GM23338 (cell line): ENCODE measurements around the gene ZNRD2. TPM values are rescaled to one million over a fixed set of nuclear protein-coding genes. Genes with fewer than 3 reads are reported as not detected.
A peak's percentile ranks its signal among the peaks of the same experiment; 100 is the strongest.

ENCODE experiments used
- ATAC-seq: fragments of 200-7000 bp; cut with Tn5 transposase; 3 replicates; pipeline ENCODE4 v1.9.1; 2020
- DNase-seq: peaks from one replicate; pipeline ENCODE4 v3.0.0-alpha.2; 2015; ENCODE audit warnings: low spot score
- H2AFZ ChIP-seq: fragments of 200-600 bp; sonication (generic); 2 replicates; pipeline ENCODE4 v1.8.0; 2016; ENCODE audit warnings: antibody characterized with exemption, mild to moderate bottlenecking, moderate library complexity
- H3F3A ChIP-seq: fragments of 200-600 bp; sonication (generic); replicated peaks from 2 replicates; pipeline ENCODE4 v1.8.0; 2017; ENCODE audit warnings: antibody characterized with exemption, mixed run types, low read depth
- H3K27ac ChIP-seq: fragments of 200-600 bp; sonication (generic); 2 replicates; pipeline ENCODE4 v1.6.1; 2016; ENCODE audit warnings: low read depth
- H3K27me3 ChIP-seq: fragments of 200-600 bp; sonication (generic); 2 replicates; pipeline ENCODE4 v1.8.0; 2016; ENCODE audit warnings: mild to moderate bottlenecking, mixed run types, moderate library complexity; ENCODE audit not compliant: insufficient read depth
- H3K36me3 ChIP-seq: fragments of 200-600 bp; sonication (generic); 2 replicates; pipeline ENCODE4 v1.8.0; 2016; ENCODE audit warnings: mild to moderate bottlenecking; ENCODE audit not compliant: insufficient read depth
- H3K4me1 ChIP-seq: fragments of 200-600 bp; sonication (generic); 2 replicates; pipeline ENCODE4 v1.8.0; 2016; ENCODE audit warnings: mild to moderate bottlenecking, moderate library complexity; ENCODE audit not compliant: insufficient read depth
- H3K4me2 ChIP-seq: fragments of 200-600 bp; sonication (generic); 2 replicates; pipeline ENCODE4 v1.7.1; 2017; ENCODE audit warnings: mixed run types
- H3K4me3 ChIP-seq: fragments of 200-600 bp; sonication (generic); 2 replicates; pipeline ENCODE4 v1.6.1; 2016; ENCODE audit warnings: mixed run types
- H3K79me2 ChIP-seq: fragments of 200-600 bp; sonication (generic); replicated peaks from 2 replicates; pipeline ENCODE4 v1.8.0; 2017; ENCODE audit warnings: mild to moderate bottlenecking; ENCODE audit not compliant: insufficient read depth
- H3K9me2 ChIP-seq: fragments of 200-600 bp; sonication (generic); 2 replicates; pipeline ENCODE4 v1.8.0; 2017; ENCODE audit not compliant: insufficient read depth
- H4K20me1 ChIP-seq: fragments of 200-600 bp; sonication (generic); replicated peaks from 2 replicates; pipeline ENCODE4 v1.8.0; 2017; ENCODE audit warnings: mild to moderate bottlenecking; ENCODE audit not compliant: insufficient read depth
- H3K27ac Mint-ChIP-seq: 2 replicates; pipeline ENCODE4 v1.8.0; 2020; ENCODE audit warnings: inconsistent platforms, mild to moderate bottlenecking, moderate library complexity, mixed read lengths
- H3K27me3 Mint-ChIP-seq: 3 replicates; pipeline ENCODE4 v1.8.0; 2022; ENCODE audit warnings: low read depth, mild to moderate bottlenecking, moderate library complexity, mixed read lengths, inconsistent platforms; ENCODE audit not compliant: insufficient read depth, poor library complexity
- H3K36me3 Mint-ChIP-seq: 3 replicates; pipeline ENCODE4 v1.8.0; 2021; ENCODE audit warnings: low read depth, mild to moderate bottlenecking, inconsistent platforms, moderate library complexity, mixed read lengths
- H3K4me1 Mint-ChIP-seq: 3 replicates; pipeline ENCODE4 v1.8.0; 2020; ENCODE audit warnings: mild to moderate bottlenecking, inconsistent platforms, mixed read lengths
- H3K4me3 Mint-ChIP-seq: 3 replicates; pipeline ENCODE4 v1.8.0; 2021; ENCODE audit warnings: moderate library complexity, mild to moderate bottlenecking, inconsistent platforms, mixed read lengths
- H3K9me3 Mint-ChIP-seq: 3 replicates; pipeline ENCODE4 v1.8.0; 2020; ENCODE audit warnings: moderate library complexity, mild to moderate bottlenecking, inconsistent platforms, mixed read lengths
- CREB1 ChIP-seq: fragments of 250-450 bp; sonication (Bioruptor Pico); IDR thresholded peaks from 2 replicates; pipeline ENCODE4 v1.5.0; 2020; ENCODE audit warnings: low read depth, mild to moderate bottlenecking, moderate library complexity
- EZH2 ChIP-seq: fragments of 200-600 bp; sonication (generic); IDR thresholded peaks from one replicate; pipeline ENCODE4 v1.8.0; 2017; ENCODE audit warnings: antibody characterized with exemption, mild to moderate bottlenecking, low read depth; ENCODE audit not compliant: unreplicated experiment
- EZH2phosphoT487 ChIP-seq: fragments of 200-600 bp; sonication (generic); IDR thresholded peaks from one replicate; pipeline ENCODE4 v1.8.1; 2018; ENCODE audit warnings: antibody characterized with exemption; ENCODE audit not compliant: unreplicated experiment
- JUNB ChIP-seq: IDR thresholded peaks from one replicate; pipeline ENCODE4 v1.6.1; 2016; ENCODE audit warnings: antibody characterized with exemption; ENCODE audit not compliant: unreplicated experiment
- NANOG ChIP-seq: IDR thresholded peaks from 2 replicates; pipeline ENCODE4 v1.6.1; 2016; ENCODE audit warnings: antibody characterized with exemption, borderline replicate concordance
- POLR2AphosphoS5 ChIP-seq: IDR thresholded peaks from 2 replicates; pipeline ENCODE4 v1.6.1; 2016; ENCODE audit warnings: antibody characterized with exemption, low read depth
- REST ChIP-seq: IDR thresholded peaks from one replicate; pipeline ENCODE4 v1.6.1; 2018; ENCODE audit warnings: antibody characterized with exemption; ENCODE audit not compliant: unreplicated experiment
- STAT1 ChIP-seq: IDR thresholded peaks from one replicate; pipeline ENCODE4 v1.6.1; 2016; ENCODE audit warnings: antibody characterized with exemption; ENCODE audit not compliant: unreplicated experiment
- ZNF114 ChIP-seq: fragments of 250-450 bp; sonication (Bioruptor Pico); IDR thresholded peaks from 2 replicates; pipeline ENCODE4 v1.5.0; 2020; ENCODE audit warnings: mild to moderate bottlenecking, moderate library complexity
- ZNF331 ChIP-seq: fragments of 250-450 bp; sonication (Bioruptor Pico); IDR thresholded peaks from 2 replicates; pipeline ENCODE4 v1.5.0; 2020; ENCODE audit warnings: low read depth, mild to moderate bottlenecking, moderate library complexity
- polyA plus RNA-seq: library from polyadenylated mRNA; unstranded; fragments of >200 nt; fragmentation: Nextera tagmentation; extraction: Ambion mirVana; gene quantifications from 2 replicates; pipeline ENCODE4 v1.2.1, GENCODE V29; 2016
- total RNA-seq: library from RNA; depleted of rRNA; stranded (reverse); fragments of >200 nt; shearing (Covaris generic); gene quantifications from 2 replicates; pipeline ENCODE4 v1.2.3, GENCODE V29; 2014
- TF ChIP-seq, protein P1 (sequence below): IDR thresholded peaks from 2 replicates; pipeline ENCODE4 v1.6.1; 2016; ENCODE audit warnings: antibody characterized with exemption
- TF ChIP-seq, protein P2 (sequence below): fragments of 250-450 bp; sonication (Bioruptor Pico); IDR thresholded peaks from 2 replicates; pipeline ENCODE4 v1.5.0; 2020; ENCODE audit warnings: mild to moderate bottlenecking, moderate library complexity
- TF ChIP-seq, protein P3 (sequence below), 2 experiments: fragments of 200-600 bp in 1 of 2; sonication (generic) in 1 of 2; conservative IDR thresholded peaks; 2 replicates each; pipeline versions ENCODE4 v1.5.1 to v1.6.1; 2016 to 2017; ENCODE audit warnings: antibody characterized with exemption in 2 of 2, low read depth in 2 of 2, mild to moderate bottlenecking in 2 of 2, moderate library complexity in 1 of 2

ZNRD2 gene
- total and polyA plus RNA-seq, 2 experiments from 2014 or later, result 78.6 to 148 TPM

- H3K4me1 ChIP-seq, result peaks cover 5% of the 10 kb centered on the region; the same call in 1 of the 2 replicates
- no peak overlapping the region for H3K27ac Mint-ChIP-seq
- H3K36me3 Mint-ChIP-seq, result peaks cover 4% of the 10 kb centered on the region; the same call in 2 of the 3 replicates
- no peak overlapping the region for H3K27ac ChIP-seq
- ATAC-seq, result no peak
- peaks cover 17% of the 10 kb centered on the region for H3K27me3 Mint-ChIP-seq
- no peaks in the 10 kb centered on the region for H3K9me2 ChIP-seq
- peaks cover 31% of the 10 kb centered on the region; the same call in 1 of the 2 replicates for H3F3A ChIP-seq
- H2AFZ ChIP-seq, result no peak overlapping the region
- peak overlapping the region; percentile 73 for H3K4me3 ChIP-seq
- H3K79me2 ChIP-seq, result no peaks in the 10 kb centered on the region
- 0 out of 3 replicates have a peak, but pooled peaks cover 2% of the 10 kb centered on the region for H3K4me1 Mint-ChIP-seq
- H3K4me2 ChIP-seq, result peak overlapping the region; percentile 87
- TF ChIP-seq EZH2 (no peak), POLR2AphosphoS5 (no peak; the same call in 1 of the 2 replicates), REST (no peak), STAT1 (no peak), NANOG (no peak), EZH2phosphoT487 (no peak), ZNF331 (CRISPR knock-in tag) (no peak), JUNB (no peak), CREB1 (CRISPR knock-in tag) (no peak), ZNF114 (CRISPR knock-in tag) (no peak)
- TF ChIP-seq, protein P1, sequence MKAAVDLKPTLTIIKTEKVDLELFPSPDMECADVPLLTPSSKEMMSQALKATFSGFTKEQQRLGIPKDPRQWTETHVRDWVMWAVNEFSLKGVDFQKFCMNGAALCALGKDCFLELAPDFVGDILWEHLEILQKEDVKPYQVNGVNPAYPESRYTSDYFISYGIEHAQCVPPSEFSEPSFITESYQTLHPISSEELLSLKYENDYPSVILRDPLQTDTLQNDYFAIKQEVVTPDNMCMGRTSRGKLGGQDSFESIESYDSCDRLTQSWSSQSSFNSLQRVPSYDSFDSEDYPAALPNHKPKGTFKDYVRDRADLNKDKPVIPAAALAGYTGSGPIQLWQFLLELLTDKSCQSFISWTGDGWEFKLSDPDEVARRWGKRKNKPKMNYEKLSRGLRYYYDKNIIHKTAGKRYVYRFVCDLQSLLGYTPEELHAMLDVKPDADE, result no peak
- TF ChIP-seq, protein P2, sequence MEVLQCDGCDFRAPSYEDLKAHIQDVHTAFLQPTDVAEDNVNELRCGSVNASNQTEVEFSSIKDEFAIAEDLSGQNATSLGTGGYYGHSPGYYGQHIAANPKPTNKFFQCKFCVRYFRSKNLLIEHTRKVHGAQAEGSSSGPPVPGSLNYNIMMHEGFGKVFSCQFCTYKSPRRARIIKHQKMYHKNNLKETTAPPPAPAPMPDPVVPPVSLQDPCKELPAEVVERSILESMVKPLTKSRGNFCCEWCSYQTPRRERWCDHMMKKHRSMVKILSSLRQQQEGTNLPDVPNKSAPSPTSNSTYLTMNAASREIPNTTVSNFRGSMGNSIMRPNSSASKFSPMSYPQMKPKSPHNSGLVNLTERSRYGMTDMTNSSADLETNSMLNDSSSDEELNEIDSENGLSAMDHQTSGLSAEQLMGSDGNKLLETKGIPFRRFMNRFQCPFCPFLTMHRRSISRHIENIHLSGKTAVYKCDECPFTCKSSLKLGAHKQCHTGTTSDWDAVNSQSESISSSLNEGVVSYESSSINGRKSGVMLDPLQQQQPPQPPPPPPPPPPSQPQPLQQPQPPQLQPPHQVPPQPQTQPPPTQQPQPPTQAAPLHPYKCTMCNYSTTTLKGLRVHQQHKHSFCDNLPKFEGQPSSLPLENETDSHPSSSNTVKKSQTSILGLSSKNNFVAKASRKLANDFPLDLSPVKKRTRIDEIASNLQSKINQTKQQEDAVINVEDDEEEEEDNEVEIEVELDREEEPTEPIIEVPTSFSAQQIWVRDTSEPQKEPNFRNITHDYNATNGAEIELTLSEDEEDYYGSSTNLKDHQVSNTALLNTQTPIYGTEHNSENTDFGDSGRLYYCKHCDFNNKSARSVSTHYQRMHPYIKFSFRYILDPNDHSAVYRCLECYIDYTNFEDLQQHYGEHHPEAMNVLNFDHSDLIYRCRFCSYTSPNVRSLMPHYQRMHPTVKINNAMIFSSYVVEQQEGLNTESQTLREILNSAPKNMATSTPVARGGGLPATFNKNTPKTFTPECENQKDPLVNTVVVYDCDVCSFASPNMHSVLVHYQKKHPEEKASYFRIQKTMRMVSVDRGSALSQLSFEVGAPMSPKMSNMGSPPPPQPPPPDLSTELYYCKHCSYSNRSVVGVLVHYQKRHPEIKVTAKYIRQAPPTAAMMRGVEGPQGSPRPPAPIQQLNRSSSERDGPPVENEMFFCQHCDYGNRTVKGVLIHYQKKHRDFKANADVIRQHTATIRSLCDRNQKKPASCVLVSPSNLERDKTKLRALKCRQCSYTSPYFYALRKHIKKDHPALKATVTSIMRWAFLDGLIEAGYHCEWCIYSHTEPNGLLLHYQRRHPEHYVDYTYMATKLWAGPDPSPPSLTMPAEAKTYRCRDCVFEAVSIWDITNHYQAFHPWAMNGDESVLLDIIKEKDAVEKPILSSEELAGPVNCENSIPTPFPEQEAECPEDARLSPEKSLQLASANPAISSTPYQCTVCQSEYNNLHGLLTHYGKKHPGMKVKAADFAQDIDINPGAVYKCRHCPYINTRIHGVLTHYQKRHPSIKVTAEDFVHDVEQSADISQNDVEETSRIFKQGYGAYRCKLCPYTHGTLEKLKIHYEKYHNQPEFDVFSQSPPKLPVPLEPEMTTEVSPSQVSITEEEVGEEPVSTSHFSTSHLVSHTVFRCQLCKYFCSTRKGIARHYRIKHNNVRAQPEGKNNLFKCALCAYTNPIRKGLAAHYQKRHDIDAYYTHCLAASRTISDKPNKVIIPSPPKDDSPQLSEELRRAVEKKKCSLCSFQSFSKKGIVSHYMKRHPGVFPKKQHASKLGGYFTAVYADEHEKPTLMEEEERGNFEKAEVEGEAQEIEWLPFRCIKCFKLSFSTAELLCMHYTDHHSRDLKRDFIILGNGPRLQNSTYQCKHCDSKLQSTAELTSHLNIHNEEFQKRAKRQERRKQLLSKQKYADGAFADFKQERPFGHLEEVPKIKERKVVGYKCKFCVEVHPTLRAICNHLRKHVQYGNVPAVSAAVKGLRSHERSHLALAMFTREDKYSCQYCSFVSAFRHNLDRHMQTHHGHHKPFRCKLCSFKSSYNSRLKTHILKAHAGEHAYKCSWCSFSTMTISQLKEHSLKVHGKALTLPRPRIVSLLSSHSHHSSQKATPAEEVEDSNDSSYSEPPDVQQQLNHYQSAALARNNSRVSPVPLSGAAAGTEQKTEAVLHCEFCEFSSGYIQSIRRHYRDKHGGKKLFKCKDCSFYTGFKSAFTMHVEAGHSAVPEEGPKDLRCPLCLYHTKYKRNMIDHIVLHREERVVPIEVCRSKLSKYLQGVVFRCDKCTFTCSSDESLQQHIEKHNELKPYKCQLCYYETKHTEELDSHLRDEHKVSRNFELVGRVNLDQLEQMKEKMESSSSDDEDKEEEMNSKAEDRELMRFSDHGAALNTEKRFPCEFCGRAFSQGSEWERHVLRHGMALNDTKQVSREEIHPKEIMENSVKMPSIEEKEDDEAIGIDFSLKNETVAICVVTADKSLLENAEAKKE (CRISPR knock-in tag), result no peak
- TF ChIP-seq, protein P3, sequence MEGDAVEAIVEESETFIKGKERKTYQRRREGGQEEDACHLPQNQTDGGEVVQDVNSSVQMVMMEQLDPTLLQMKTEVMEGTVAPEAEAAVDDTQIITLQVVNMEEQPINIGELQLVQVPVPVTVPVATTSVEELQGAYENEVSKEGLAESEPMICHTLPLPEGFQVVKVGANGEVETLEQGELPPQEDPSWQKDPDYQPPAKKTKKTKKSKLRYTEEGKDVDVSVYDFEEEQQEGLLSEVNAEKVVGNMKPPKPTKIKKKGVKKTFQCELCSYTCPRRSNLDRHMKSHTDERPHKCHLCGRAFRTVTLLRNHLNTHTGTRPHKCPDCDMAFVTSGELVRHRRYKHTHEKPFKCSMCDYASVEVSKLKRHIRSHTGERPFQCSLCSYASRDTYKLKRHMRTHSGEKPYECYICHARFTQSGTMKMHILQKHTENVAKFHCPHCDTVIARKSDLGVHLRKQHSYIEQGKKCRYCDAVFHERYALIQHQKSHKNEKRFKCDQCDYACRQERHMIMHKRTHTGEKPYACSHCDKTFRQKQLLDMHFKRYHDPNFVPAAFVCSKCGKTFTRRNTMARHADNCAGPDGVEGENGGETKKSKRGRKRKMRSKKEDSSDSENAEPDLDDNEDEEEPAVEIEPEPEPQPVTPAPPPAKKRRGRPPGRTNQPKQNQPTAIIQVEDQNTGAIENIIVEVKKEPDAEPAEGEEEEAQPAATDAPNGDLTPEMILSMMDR (conservative IDR thresholded peaks at IDR 0.05; ENCODE audit: low read depth in 2 of 2), result no peak
- DNase-seq, result peak; percentile 39
- H3K27me3 ChIP-seq, result peaks cover 27% of the 10 kb centered on the region
- H4K20me1 ChIP-seq, result no peaks in the 10 kb centered on the region; the same call in 1 of the 2 replicates
- H3K9me3 Mint-ChIP-seq, result no peaks in the 10 kb centered on the region
- H3K4me3 Mint-ChIP-seq, result peak overlapping the region; percentile 61
- no peaks in the 10 kb centered on the region; the same call in 1 of the 2 replicates for H3K36me3 ChIP-seq
Measured at GRCh38 chr11:65538232-65538914, 31.9 kb upstream of the ZNRD2 start.
